ENCODE results near the gene IL1B. TPM values are rescaled to one million over a fixed set of nuclear protein-coding genes. Genes with fewer than 3 reads are reported as not detected.

IL1B gene
- total RNA-seq: 0.33 and 0.92 TPM in 2 replicates

DNA sequence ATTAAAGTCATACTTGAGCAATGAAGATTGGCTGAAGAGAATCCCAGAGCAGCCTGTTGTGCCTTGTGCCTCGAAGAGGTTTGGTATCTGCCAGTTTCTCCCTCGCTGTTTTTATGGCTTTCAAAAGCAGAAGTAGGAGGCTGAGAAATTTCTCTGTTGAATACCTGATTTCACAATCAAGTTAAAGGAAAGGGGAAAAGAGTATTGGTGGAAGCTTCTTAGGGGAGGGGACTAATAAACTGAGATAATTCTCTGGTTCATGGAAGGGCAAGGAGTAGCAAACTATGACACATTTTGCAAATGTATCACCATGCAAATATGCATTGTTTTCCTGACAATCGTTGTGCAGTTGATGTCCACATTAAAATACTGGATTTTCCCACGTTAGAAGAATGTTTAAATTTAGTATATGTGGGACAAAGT, at the start of gene IL1B:
Gene IL1B, minus strand, starts transcription at position 85 of the 423 bp plus-strand sequence. CDS start 550 bp downstream, outside the sequence.
- peaks cover 41% of the 10 kb centered on the region for H3K27me3 Mint-ChIP-seq
- no peaks in the 10 kb centered on the region for H3K9me3 Mint-ChIP-seq
- H3K4me1 Mint-ChIP-seq: peaks cover 4% of the 10 kb centered on the region
- H3K4me3 Mint-ChIP-seq: no peak within 1 kb of the TSS
- H3K27ac Mint-ChIP-seq: no peak within 1 kb of the TSS
- no peaks in the 10 kb centered on the region for H3K36me3 Mint-ChIP-seq (ENCODE audit: low read depth)
- no peak for DNase-seq
- intact Hi-C loops (cut with micrococcal nuclease): no loop called here

DNA sequence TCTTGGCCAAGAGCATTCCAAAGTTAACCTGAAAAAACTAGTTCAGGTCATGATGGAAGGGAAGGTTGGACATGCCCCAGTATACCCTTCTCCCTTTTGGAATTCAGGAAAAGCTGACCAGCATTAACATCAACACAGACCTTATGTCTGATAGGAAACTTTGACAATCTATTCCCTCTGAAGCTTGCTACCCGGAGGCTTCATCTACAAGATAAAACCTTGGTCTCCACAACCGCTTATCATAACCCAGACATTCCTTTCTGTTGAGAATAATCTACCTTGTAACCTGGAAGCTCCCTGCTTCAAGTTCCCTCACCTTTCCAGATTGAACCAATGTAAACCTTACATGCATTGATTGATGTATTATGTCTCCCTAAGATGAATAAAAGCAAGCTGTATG, 49.7 kb upstream of the IL1B start:
- H3K9me3 Mint-ChIP-seq: no peaks in the 10 kb centered on the region
- no peaks in the 10 kb centered on the region for H3K27me3 Mint-ChIP-seq
- no peak overlapping the region for H3K27ac Mint-ChIP-seq
- no peaks in the 10 kb centered on the region for H3K36me3 Mint-ChIP-seq (ENCODE audit: low read depth)
- DNase-seq: no peak
- no peak overlapping the region for H3K4me3 Mint-ChIP-seq
- peaks cover 12% of the 10 kb centered on the region for H3K4me1 Mint-ChIP-seq
- intact Hi-C loops (cut with micrococcal nuclease): loop anchor here (5.0 kb wide), 1 partner anchor 56 kb away; no protein-coding TSS in a partner anchor

DNA sequence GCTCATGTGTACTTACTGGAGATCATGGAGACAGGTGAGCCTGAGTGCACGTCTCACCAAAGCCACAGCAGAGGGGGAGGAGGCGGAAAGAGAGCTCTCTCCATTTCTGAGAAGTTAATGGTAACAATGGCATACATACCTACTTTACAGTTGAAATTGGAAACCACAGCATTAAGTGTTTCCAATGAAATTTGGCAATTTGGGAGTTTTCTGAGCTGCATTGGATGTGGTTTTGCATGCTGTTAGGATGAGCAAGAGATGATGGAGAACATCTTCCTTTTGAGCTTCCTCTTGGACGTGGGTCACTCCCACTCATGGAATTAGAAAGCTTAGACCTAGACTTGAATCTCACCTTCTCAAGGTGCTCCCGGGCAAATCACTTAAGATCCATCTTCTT, 48.9 kb upstream of the IL1B start:
- peak overlapping the region; percentile 22 for H3K4me3 Mint-ChIP-seq
- intact Hi-C loops (cut with micrococcal nuclease): loop anchor here (1.0 to 5.0 kb wide), 3 partner anchors 57 to 136 kb away; no protein-coding TSS in a partner anchor
- peaks cover 20% of the 10 kb centered on the region for H3K4me1 Mint-ChIP-seq
- DNase-seq: no peak
- peak overlapping the region; percentile 21 for H3K27ac Mint-ChIP-seq
- H3K27me3 Mint-ChIP-seq: no peaks in the 10 kb centered on the region
- no peaks in the 10 kb centered on the region for H3K9me3 Mint-ChIP-seq
- H3K36me3 Mint-ChIP-seq (ENCODE audit: low read depth): no peaks in the 10 kb centered on the region

DNA sequence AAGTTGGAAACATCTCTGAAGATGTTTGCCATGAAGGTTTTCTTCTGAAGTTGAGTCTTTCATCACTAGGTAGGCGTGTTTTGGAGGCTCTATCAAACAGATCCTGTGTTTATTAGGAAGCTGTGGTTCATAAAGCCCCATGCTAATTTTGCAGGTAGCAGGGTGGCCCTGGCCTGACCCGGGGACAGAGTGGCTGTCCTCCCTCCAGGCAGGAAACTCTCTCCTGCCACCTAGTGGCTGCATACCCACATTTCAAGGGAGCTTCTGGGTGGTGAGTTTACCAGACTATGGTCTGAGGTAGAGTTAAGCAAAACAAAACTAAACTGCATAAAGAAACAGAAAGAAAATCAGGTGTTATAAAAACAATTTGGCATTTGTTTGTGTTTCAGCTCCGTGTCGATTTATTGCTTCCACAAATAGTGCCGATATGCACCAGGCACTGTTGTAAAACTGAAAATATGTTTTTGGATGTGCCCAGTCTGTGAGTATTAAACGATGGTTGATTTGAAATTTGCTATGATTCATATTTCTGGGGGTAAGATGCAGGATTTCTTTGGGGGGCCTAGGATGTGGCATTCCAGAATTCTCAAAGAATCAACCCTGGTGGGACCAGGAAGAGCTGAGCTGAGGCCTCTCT, 48.4 kb upstream of the IL1B start:
- Mint-ChIP-seq H3K4me1 (peaks cover 26% of the 10 kb centered on the region), H3K4me3 (peak overlapping the region; percentile 22), H3K27me3 (no peaks in the 10 kb centered on the region), H3K27ac (peak overlapping the region; percentile 21), H3K36me3 (ENCODE audit: low read depth) (no peaks in the 10 kb centered on the region), H3K9me3 (no peaks in the 10 kb centered on the region)
- peak; percentile 94 for DNase-seq
- intact Hi-C loops (cut with micrococcal nuclease): loop anchor here (1.0 to 5.0 kb wide), 3 partner anchors 57 to 136 kb away; no protein-coding TSS in a partner anchor

DNA sequence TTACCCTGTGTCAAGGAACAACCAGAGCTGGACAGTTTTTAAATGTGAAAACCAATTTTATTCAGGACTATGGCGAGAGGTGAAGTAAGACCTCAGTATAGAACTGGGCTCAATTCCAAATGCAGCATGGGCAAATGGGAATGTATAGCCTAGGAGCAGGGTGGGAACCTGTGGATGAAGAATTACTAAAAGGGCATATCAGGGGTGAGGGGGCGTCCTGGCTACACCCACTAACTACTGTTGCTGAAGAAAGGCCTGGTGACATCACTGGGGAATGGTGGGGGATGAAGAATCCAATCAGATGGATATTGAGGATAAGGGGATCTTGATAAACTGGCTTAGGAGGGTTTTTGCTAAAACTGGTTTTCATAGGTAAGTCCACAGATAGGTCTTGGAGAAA, 47.1 kb upstream of the IL1B start:
- DNase-seq: no peak
- peaks cover 27% of the 10 kb centered on the region for H3K4me1 Mint-ChIP-seq
- no peak overlapping the region for H3K27ac Mint-ChIP-seq
- H3K27me3 Mint-ChIP-seq: no peaks in the 10 kb centered on the region
- no peak overlapping the region for H3K4me3 Mint-ChIP-seq
- no peaks in the 10 kb centered on the region for H3K9me3 Mint-ChIP-seq
- intact Hi-C loops (cut with micrococcal nuclease): no loop called here
- H3K36me3 Mint-ChIP-seq (ENCODE audit: low read depth): no peaks in the 10 kb centered on the region

DNA sequence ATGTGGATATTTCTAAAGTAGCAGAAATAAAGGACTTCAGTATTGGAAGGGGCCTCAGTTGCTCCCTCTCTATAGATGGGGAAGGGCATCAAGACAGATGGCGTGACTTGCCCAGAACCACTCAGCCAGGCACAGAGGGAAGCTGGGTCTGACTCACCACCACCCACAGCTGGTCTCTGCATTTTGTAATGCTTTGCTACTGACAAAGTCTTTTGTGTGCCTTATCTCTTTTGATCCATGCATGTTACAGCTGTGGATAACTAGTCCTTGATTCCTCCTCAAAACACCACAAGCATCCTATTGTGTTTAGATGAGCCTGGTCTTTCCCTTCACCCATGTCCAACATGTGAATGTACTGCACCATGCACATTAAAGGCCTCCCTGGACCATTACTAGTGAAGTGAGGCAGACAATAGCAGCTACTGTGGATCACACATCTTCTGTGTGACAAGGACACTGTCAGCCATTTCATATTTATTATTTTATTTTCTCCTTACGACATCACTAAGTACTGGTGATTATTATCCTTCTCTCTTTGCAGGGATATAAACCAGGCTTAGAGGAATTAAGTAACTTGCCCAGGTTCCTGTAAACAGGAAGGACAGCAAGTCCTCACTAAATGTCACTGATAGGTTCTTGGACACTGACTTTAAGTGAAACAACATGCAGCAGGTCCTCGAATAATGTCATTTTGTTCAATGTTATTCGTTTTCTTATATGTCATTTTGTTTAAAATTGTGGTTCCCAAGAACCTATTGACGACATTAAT, 44.8 kb upstream of the IL1B start:
- DNase-seq: peak; percentile 68
- H3K9me3 Mint-ChIP-seq: no peaks in the 10 kb centered on the region
- peaks cover 27% of the 10 kb centered on the region for H3K4me1 Mint-ChIP-seq
- intact Hi-C loops (cut with micrococcal nuclease): loop anchor here (1.0 kb wide), 1 partner anchor 84 kb away; no protein-coding TSS in a partner anchor
- peak overlapping the region; percentile 80 for H3K27ac Mint-ChIP-seq
- no peaks in the 10 kb centered on the region for H3K36me3 Mint-ChIP-seq (ENCODE audit: low read depth)
- no peaks in the 10 kb centered on the region for H3K27me3 Mint-ChIP-seq
- peak overlapping the region; percentile 46 for H3K4me3 Mint-ChIP-seq

DNA sequence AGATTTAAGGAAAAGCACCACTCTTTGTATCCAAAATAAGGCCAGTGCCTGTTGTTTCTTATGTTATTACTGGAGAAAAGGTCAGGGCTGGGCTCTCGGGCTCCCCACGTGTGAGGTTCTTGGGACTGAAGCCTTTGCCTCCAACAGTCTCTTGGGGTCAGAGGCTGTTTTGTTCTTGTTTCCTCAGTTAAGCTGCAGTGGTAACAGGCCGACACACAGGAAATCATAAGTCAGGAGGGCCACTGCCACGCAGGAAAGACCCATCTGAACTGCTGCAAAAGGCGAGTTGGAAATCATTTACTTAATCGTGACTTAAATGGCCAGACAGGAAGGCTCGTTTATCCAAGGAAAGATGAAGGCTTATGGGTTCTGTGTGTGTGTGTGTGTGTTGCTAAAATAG, 44.1 kb upstream of the IL1B start:
- intact Hi-C loops (cut with micrococcal nuclease): loop anchor here (1.0 kb wide), 2 partner anchors 59 to 83 kb away; no protein-coding TSS in a partner anchor
- Mint-ChIP-seq H3K4me3 (peak overlapping the region; percentile 24), H3K27me3 (no peaks in the 10 kb centered on the region), H3K36me3 (ENCODE audit: low read depth) (no peaks in the 10 kb centered on the region), H3K9me3 (no peaks in the 10 kb centered on the region), H3K4me1 (peaks cover 27% of the 10 kb centered on the region), H3K27ac (peak overlapping the region; percentile 80)
- DNase-seq: peak; percentile 55

DNA sequence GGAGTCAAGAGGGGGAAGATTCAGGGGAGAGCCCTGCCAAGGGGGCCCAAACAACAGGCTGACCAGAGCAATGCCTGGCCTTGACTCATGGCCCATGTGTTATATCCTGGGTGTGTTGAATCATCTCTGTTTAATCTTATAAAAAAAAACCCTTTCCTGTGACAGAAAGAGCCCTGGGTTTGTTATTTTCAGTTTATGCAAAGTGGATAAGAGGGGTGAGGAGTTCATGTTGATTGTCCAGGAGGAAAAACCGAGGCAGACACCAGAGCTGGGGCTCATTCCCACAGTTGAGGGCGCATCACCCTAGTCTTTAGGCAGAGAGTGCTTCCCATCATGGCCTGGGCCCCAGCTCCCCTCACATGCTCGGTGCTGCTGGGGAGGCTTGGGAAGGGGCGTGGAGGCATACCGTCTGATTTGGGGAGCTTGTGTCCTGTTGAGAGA, 43.5 kb upstream of the IL1B start:
- DNase-seq: peak; percentile 55
- Mint-ChIP-seq H3K27ac (peak overlapping the region; percentile 80), H3K27me3 (no peaks in the 10 kb centered on the region), H3K36me3 (ENCODE audit: low read depth) (no peaks in the 10 kb centered on the region), H3K9me3 (no peaks in the 10 kb centered on the region), H3K4me1 (peaks cover 24% of the 10 kb centered on the region), H3K4me3 (peak overlapping the region; percentile 9)
- intact Hi-C loops (cut with micrococcal nuclease): loop anchor here (1.0 kb wide), 1 partner anchor 59 kb away; no protein-coding TSS in a partner anchor

DNA sequence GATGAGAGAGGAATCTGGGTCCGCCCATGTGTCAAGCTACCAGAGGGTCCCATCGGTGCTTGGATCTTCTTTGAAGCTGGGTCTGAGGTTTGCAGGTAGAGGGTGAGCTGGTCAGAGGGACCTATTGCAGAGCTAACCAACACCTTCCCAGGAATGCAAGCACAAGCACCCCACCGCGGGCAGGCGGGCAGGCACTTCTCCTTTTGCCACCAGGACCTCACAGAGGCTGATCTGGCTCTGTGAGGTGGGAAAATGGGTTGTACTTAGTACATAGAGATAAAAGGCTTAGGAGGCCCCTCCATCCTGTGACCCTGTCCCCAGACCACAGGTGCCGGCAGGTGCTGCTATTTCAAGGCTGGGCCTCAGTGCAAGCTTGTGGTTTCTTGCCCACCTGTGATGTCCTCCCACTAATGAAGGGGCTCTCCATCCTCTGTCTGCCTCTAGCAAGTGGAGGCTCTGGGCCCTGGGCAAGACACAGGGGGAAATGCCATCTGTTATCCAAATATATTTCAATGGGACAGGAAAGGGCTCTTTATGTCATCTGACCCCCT, 43.0 kb upstream of the IL1B start:
- Mint-ChIP-seq H3K27me3 (no peaks in the 10 kb centered on the region), H3K9me3 (no peaks in the 10 kb centered on the region), H3K4me1 (peaks cover 20% of the 10 kb centered on the region), H3K4me3 (no peak overlapping the region), H3K27ac (no peak overlapping the region), H3K36me3 (ENCODE audit: low read depth) (no peaks in the 10 kb centered on the region)
- intact Hi-C loops (cut with micrococcal nuclease): loop anchor here (1.0 kb wide), 1 partner anchor 58 kb away; no protein-coding TSS in a partner anchor
- peak; percentile 40 for DNase-seq

DNA sequence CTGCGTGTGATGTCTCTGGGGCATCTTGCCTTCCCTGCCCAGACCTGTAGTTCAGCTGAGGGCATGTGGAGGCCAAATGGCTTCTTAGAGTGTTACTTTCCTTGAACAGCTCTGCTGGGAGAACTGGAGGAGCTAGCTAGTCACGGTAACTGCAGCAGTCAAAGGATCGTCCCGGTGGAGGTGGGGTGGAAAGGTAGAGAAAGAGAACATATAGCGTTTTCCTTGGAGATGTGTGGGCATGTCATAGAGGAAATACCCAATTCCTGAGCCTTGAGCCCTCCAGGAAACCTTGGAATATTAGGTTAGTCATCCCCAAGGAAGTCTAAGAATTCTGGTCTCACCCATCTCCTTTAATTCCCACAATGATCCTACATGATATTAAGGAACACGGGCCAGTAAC, 40.8 kb upstream of the IL1B start:
- H3K27me3 Mint-ChIP-seq: peaks cover 15% of the 10 kb centered on the region
- no peaks in the 10 kb centered on the region for H3K36me3 Mint-ChIP-seq (ENCODE audit: low read depth)
- H3K9me3 Mint-ChIP-seq: no peaks in the 10 kb centered on the region
- intact Hi-C loops (cut with micrococcal nuclease): no loop called here
- no peak overlapping the region for H3K4me3 Mint-ChIP-seq
- no peak overlapping the region for H3K27ac Mint-ChIP-seq
- H3K4me1 Mint-ChIP-seq: peaks cover 17% of the 10 kb centered on the region
- peak; percentile 32 for DNase-seq

DNA sequence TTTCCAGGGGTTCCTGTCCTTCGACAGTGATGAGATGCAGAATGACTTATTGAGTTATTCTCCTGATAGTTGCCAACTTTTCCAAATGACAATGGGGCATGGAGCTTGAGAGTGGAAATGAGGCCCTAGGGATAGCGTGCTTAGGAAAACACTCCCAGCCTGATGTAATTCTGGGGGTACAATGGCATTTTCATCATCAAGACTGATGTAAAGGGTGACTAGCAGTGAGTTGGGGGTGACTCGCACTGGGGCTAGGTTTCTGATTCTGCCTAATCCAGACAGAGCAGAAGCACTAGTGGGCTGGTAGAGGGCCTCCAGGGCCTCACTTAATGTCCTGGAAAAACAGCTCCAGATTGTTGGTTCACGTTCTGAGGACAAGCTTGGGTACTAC, 40.4 kb upstream of the IL1B start:
- Mint-ChIP-seq H3K4me1 (peaks cover 17% of the 10 kb centered on the region), H3K27ac (no peak overlapping the region), H3K27me3 (peaks cover 18% of the 10 kb centered on the region), H3K4me3 (no peak overlapping the region), H3K36me3 (ENCODE audit: low read depth) (no peaks in the 10 kb centered on the region), H3K9me3 (no peaks in the 10 kb centered on the region)
- intact Hi-C loops (cut with micrococcal nuclease): no loop called here
- peak; percentile 45 for DNase-seq

DNA sequence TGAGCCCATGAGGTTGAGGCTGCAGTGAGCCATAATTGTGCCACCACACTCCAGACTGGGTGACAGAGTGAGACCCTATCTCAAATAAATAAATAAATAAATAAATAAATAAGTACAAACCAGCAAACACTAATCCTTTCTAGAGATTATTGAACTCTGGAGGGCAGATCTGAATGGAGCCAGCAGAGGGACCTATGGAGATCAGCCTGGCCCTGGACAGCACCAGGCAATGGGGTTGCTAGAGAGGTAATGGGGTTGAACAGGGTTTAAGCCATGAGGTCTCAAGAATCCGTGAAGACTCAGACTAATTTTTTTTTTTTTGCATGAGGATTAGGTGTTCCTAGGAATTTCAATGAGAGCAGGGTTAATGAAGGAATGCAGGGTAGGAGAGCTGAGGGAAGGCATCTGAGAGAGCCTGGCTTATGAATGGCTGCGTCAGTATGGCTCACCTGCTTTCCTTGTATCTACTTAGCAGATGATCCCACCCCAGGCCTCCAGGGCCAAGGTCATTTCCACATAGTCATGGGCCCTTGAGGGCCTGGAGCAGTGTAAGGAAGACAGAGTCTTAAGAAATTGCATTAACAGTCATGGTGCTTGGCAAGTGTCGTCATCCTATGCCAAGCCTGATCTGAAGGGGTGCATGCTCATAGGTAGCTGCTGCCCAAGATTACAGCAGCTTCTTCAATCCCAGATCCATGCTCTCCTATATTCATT, 39.8 kb upstream of the IL1B start:
- no peak overlapping the region for H3K4me3 Mint-ChIP-seq
- no peaks in the 10 kb centered on the region for H3K9me3 Mint-ChIP-seq
- peaks cover 23% of the 10 kb centered on the region for H3K27me3 Mint-ChIP-seq
- peaks cover 16% of the 10 kb centered on the region for H3K4me1 Mint-ChIP-seq
- DNase-seq: peak; percentile 34
- H3K27ac Mint-ChIP-seq: no peak overlapping the region
- intact Hi-C loops (cut with micrococcal nuclease): no loop called here
- no peaks in the 10 kb centered on the region for H3K36me3 Mint-ChIP-seq (ENCODE audit: low read depth)
